DMS153 (cell line): ENCODE results near the gene RBM7.

Experiments
- DNase-seq: peaks from one replicate; lab custom pipeline; 2025; lab: John Stamatoyannopoulos, UW

RBM7 gene

GRCh38 chr11:114448749-114449482 lies 48.5 kb downstream of the RBM7 start:
- DNase-seq = no peak

- DNase-seq = no peak
Measured at GRCh38 chr11:114449845-114450244, 49.4 kb downstream of the RBM7 start.

GRCh38 chr11:114452399-114452798 lies 51.9 kb downstream of the RBM7 start:
- no peak for DNase-seq
